ENCODE measurements around the gene COQ9.
A peak's percentile ranks its signal among the peaks of the same experiment; 100 is the strongest.
"Not testable (repeated sequence)": the region's sequence is repeated elsewhere in the genome, so short reads cannot be mapped to it uniquely, and the experiment has no call there.

Gene COQ9

DNA sequence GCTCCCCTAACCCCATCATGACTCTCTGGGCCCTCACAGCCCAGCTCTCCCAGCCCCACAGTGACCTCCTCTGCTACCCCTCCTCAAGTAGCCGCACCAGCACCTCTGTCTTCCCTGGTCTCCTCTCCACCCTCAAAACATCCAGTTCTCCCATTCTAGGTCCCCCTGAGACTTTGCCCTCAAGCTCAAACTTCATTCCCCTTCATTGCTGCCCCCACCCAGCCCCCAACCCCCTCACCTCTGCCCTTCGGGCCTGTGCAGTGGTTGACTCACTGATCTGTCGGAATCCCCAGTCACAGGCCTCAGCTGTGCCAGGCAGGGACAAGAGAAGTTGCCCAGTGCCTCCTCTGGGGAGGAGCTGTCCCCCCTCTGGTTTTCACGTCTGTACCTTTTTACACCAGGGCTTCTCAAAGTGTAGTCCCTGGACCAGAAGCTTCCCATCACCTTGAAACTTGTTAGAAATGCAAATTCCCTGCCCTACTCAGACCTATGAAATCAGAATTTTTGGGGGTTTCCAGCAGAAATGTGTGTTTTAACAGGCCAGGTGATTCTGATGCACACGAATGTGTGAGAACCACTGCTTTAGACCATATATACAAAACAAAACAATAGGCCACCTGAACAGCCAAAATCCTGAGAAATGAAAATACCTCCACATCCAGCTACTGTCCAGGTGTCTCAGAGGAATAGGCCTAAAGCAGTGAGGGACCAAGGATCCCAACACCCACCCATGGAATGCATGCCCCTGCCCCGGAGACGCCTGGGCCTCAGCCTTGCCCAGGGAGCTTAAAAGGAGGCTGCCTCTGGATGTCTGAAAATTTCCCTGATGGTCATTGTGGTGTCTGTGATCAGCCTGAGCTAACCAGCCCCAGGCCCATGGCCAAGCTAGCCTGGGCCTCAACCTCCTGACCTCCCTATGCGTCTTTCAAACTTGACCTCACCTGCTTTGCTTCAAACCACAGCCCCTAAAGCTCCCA is 39.9 kb downstream of the COQ9 start:
- peak; percentile 63 for DNase-seq

DNA sequence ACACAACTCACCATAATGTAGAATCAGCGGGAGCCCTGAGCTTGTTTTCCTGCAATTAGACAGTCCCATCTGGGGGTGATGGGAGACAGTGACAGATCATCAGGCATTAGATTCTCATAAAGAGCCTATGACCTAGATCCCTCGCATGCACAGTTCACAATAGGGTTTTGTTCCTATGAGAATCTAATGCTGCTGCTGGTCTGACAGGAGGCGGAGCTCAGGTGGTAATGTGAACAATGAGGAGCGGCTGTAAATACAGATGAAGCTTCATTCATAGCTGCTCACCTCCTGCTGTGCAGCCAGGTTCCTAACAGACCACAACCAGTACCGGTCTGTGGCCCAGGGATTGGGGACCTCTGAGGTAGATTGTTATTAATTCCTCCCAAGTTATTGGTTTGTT is 42.0 kb downstream of the COQ9 start:
- DNase-seq = no peak

DNA sequence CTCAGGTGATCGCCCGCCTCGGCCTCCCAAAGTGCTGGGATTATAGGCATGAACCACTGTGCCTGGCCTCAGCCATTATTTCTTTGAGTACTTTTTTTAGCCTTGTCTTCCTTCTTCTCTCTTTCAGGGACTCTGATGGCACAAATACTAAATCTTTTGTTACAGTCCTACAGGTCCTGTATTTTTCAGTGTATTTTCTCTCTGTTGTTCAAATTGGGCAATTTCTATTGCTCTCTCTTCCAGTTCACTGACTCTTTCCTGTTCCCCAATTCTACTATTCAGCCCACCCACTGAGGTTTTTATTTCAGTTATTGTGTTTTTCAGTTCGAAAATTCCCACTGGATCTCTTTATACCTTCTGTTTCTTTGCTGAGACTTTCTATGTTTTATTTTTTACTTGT is 46.5 kb downstream of the COQ9 start:
- DNase-seq = no peak

DNA sequence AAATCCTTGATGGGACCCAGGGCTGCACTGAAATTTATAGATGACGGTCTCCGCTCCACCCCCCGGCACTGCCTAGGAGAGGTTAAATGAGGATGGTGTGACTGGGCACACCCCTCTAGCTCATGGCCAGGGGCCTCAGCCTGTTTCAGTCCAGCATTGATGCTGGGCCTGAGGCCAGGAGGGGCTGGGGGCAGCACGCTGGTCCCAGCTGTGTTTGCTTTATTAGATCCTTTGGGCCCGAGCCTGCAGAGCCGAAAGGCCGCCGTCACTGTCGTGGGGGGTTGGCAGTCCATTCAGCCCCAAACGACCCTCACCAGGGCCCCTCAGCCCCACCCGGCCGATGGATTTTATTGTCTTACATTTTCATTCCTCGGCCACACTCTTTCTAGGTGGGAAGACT is 49.8 kb downstream of the COQ9 start:
- DNase-seq = peak; percentile 49

DNA sequence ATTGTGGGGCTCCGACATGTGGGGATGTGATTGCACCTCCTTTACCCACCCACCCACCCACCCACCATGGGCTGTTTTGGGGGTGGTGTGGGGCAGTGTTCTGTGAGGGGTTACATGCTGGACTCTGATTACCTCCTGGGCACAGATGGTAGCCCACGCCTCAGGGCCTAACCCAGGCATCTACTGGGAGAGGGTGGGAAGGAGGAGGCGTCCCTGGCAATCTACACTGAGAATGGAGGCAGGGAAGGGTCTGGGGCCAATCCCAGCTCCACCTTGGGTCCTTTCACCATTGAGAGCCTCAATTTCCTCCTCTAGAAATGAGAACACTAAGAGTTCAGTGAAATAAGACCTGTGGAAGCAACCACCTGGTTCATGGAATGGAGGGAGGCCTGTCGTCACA is 50.8 kb downstream of the COQ9 start:
- no peak for DNase-seq

DNA sequence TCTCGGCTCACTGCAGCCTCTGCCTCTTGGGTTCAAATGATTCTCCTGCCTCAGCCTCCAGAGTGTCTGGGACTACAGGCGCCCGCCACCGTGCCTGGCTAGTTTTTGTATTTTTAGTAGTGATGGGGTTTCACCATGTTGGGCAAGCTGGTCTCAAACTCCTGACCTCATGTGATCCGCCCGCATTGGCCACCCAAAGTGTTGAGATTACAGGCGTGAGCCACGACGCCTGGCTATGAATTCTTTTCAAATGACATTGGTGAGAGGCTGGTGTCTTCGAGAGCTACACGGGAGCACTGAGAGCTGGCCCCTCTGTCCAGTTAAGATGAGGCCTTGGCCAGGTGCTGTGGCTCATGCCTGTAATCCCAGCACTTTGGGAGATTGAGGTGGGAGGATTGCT is 52.7 kb downstream of the COQ9 start:
- DNase-seq = not testable (repeated sequence)

DNA sequence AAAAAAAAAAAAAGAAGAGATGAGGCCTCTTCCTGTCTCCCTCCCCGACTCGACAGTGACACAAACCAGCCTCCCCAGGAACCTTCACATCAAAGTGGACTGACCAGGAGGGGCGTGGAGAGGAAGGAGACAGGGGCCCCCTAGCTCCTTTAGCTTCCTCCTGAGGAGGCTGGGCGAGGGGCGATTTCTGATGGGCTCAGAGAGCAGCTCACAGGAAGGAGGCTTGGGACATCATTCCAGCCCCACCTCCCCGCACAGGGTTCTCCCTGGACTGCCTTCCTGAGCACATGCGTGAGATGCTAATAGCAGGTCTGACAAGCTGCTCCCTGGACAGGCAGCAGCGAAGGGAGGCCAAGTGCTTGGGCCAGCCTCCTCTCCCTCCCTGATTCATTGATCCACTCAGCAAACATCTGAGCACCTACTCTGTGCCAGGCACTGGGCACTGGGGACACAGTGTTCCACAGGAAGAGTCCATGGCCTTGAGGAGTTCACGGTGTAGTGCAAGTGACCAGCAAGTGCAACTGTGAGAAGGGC is 53.4 kb downstream of the COQ9 start:
- peak; percentile 99 for DNase-seq

DNA sequence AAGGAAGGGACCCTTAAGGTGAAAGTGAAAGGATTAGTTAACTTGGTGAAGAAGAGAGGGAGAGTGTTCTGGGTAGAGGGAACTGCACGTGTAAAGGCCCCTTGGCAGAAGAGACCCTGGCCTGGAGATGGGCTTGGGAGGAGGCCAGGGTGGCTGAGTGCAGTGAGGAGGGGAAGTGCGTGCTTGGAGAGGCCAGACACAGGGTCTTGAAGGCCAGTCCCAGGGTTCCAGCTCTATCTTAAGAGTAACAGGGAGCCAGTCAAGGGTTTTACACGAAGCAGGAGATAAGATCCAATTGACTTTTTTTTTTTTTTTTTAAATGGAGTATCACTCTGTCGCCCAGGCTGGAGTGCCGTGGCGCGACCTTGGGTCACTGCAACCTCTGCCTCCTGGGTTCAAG is 54.2 kb downstream of the COQ9 start:
- peak; percentile 54 for DNase-seq

DNA sequence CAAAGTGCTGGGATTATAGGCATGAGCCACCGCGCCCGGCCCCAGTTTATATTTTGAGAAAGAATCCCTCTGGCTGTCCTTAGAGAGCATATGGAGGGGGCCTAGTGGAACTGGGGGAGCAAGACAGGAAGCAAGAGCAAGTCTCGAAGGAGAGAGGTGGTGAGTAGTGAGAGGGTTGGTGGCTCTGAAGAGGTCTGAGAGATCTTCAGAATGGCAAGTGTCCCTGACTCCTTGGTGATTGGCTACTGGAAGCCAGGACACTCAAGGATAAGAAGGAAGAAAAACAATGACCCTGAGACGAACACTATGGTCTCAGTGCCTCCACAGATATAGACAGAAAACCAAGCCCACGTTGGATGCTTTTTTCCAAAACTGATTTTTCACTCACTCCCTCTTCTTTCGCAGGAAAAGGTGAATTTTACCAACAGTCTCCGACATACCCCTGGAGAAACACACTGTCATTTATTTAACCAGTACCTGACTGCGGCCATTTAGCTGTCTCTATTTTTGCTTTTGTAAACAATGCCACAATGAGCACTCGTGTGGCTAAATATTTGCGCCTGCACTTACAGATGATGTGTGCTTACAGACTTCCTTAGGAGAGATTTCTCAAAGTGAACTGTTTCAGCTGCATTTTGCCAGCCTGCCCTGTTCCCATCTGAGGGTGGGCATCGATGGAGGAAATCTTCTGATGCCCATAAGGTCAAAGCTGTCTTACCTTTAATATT is 54.9 kb downstream of the COQ9 start:
- DNase-seq = peak; percentile 30

DNA sequence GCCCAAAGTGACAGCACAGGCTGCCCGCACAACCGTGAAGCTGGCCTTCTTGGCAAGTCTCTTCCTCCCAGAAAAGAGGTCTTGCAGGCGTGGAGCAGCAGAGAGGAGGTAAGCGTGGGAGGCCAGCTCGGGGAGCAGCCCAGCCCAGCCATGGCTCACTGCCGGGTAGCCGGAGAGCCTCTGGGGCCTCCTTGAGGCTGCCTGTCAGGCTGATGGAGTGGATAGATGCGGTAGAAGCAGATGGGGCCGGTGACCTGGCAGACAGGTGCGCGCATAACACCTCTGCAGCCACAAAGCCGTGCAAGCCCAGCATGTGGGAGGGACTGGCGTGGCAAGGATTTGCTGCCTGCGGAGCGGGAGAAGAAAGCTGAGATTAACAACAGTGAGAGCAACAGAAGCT is 56.1 kb downstream of the COQ9 start:
- no peak for DNase-seq

DNA sequence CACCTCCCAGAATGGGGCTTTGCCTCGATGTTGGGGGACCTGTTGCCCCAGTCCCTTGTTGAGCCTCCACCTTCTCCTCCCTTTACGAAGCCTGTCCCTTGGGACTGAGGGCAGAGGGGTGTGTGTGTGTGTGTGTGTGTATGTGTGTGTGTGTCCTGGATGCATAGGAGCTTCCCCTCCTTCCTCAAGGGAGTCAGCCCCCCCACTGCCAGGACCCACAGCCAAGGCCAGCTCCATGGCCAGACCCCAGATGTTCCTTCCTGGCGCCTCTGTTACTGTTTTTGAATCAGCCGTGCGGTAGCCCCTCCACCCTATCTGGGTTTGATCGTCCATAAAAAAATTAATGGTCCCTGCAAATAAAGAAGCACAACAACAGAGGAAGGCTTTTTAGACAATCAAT is 56.7 kb downstream of the COQ9 start:
- DNase-seq = no peak

DNA sequence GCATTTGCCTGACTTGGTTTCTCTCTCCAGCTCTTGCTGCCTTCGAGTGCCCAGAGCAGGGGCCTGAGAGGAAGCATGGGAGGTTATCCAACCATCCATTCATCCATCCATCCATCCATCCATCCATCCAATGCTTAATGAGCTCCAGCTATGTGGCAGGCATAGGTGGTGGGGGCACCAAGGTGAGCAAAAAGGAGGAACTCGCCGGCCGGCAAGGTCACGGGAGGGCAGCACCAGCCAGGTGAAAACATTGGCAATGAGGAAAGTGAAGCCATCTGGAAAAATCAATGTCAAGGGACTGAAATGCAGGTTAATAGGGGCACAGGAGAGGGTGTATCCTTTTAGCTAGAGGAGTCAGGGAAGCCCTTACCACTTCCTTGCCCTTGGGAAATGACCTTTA is 57.2 kb downstream of the COQ9 start:
- no peak for DNase-seq

DNA sequence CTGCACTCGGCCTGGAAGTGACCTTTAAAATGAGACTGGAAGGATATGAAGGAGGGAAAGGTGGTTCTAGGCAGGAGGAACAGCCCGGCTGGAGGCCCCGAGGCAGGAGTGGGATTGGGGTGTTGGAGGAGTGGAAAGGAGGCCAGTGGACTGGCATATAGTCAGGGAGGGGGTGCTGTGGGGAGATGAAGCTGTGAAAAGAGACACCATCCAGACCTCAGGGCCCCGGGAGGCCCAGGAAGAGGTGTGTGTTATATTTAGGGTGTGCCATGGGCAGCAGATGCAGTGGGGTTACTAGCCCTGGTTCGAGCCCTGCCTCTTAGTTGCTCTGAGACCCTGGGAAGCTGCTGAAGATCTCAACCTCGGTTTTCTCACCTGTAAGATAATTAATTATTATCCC is 57.9 kb downstream of the COQ9 start:
- no peak for DNase-seq

DNA sequence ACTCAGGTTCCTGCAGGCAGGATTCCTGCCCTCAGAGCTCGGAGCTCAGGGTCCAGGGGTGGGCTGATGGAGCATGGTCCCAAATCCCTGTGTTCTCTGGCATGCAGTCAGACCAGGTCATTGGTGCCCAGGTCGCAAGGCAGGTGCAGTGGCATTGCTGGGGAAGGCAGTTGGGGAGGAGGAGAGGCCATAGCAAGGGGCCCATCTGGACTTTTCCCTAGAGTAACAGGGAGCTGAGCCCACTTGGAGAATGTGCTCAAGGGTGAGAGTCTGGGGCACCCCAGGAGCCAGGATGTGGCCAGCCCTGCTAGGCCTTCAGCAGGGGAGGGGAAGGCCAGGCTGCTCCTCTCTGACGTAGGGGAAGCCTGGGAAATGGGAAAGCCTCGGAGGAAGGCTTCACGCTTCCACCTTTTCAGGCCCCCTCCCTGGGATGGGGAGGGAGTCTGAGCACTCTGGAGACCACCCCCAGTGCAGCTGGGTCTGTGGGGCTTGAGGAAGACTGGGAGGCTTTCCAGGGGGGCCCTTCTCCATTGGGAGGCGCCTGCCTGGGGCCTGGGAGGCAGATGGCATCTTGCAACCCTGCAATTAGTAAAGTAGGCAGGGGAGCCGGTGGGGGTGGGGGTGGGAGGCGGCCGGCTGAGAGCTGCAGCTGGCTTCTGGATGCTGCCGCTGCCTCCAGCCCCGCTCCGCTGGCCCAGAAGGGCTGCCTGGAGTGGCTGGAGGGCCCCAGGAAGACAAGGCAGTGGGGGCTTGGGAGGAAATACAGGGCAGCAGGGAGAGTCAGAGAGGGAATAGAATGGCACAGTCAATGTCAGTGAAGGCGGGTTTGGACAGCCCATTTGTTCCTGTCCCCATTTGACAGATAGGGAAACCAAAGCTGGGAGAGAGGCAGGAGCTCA is 60.1 kb downstream of the COQ9 start:
- no peak for DNase-seq

DNA sequence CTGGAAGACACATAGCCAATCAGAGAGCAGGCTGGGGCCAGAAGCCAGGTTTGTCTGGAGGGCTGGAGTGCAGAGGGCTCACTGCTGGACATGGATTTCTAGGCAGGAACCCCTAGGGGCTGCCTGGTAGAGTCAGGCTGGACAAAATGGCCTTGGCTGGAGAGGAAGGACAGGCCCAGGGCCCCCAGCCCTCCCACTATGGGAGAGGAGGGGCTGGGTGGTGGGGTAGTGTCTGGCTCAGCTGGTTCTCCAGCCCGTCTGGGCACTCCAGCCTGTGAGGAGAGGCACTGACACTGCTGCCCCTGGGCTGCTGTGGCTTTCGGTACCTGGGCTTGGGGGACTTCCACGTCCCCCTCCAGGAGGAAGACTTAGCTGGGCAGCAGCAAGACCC is 60.8 kb downstream of the COQ9 start:
- peak; percentile 92 for DNase-seq

DNA sequence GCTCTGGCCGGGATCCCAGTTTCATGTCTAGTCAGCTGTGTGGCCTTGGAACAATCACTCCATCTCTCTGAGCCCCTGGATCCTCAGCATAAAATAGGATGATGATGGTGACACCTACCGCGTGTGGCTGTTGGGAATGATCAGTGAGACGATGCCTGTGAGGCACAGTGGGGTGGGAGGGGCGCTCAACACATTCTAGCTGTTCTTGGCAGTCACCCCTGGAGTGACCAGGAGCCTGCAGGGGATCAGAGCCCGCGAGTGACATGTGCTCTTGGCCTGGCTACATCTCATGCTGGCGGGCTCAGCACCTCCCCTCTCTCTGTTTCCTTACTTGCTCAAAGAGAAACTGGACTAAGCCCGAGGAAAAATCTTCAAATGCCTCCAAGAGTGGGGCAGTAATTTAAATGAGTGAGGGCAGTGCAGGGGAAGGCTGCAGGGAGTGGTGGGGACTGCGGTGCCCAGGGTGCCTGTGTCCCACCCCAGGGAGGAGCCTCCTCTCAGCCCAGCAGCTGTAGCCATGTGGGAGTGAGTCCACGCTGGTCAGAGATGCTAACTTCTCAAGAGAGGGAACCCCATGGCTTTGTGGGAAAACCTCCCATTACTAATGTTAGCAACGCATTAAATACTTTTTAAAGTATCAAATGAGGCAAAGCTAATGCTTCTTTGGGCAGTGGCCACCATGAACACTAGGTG is 62.1 kb downstream of the COQ9 start:
- DNase-seq = peak; percentile 72

DNA sequence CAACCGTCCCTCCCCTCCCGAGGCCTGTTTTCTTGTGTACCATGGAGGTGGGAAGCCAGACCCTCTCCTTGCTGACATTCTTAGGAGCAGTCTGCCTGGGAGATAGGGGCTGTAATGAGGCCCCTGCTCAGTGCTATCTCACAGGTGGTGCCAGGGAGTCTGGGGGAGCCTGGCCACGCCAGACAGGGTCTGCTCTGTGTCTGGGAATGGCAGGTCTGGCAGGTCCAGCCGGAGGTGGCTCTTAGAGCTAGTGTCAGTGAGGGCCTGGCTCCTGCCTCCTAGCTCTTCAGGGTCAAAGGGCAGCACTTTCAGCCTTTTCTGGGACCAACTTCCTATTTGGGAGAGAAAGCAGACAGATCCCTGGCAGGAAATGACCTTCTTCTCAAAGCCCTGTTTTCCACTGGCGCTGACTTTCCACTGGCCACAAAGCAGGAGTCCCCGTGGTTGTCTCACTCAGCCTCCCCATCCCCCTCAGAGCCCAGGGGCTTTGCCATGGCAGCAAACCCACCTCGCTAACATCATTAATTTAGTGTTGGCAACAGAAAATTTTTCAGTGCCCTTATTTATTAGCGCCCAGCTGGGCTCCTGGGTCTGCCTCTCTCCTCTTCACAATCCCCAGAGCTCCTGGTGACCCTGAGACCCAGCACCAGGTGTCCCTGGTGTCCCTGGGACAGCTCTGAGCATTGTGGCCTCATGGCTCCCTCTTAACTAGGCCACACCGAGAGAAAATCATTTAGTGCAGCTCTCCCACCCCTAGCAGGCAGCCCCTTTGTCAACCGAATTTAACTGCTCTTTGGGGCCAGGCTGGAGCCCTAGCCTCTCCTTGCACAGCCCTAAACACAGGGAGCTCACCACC is 63.0 kb downstream of the COQ9 start:
- peak; percentile 100 for DNase-seq

Data from islet precursor cell (in vitro differentiated cells).